Common myeloid progenitor, CD34-positive (primary cell): Measurements from ENCODE around the gene TMCC2.

Experiments used
- CTCF ChIA-PET: fragments of 350-600 bp; sonication (Branson Sonifier 250); formaldehyde crosslinking; loops from one replicate; lab custom pipeline; 2021; ENCODE audit warnings: antibody characterized with exemption; lab: Charles Lee
- POLR2A ChIA-PET: fragments of 350-600 bp; sonication (Branson Sonifier 250); formaldehyde crosslinking; loops from one replicate; lab custom pipeline; 2021; ENCODE audit warnings: antibody characterized with exemption; lab: Charles Lee
- DNase-seq, 3 donors: peaks; one replicate each; pipeline versions ENCODE4 v3.0.0 to v3.0.0-alpha.2; 2013
- H3K27ac ChIP-seq, 2 experiments: 1 replicate in 1 of 2; 2 replicates in 1 of 2; pipeline ENCODE4 v1.7.0; 2013; ENCODE audit warnings: inconsistent platforms in 2 of 2, low read length in 2 of 2, mild to moderate bottlenecking in 2 of 2, low read depth in 1 of 2, moderate library complexity in 1 of 2; ENCODE audit not compliant: severe bottlenecking in 2 of 2, insufficient read depth in 1 of 2, poor library complexity in 1 of 2
- H3K27me3 ChIP-seq, 5 experiments: replicated peaks in 2 of 5; 1 replicate in 3 of 5; 2 replicates in 2 of 5; pipeline versions ENCODE4 v1.6.1 to v1.7.0; 2013; ENCODE audit warnings: low read length in 4 of 5, mild to moderate bottlenecking in 2 of 5, moderate library complexity in 2 of 5, inconsistent platforms in 1 of 5; ENCODE audit not compliant: insufficient read depth in 5 of 5, control insufficient read depth in 4 of 5
- H3K36me3 ChIP-seq, 4 experiments: 1 replicate in 2 of 4; 2 replicates in 2 of 4; pipeline versions ENCODE4 v1.6.1 to v1.7.0; 2013; ENCODE audit warnings: low read length in 3 of 4, control low read depth in 1 of 4, mild to moderate bottlenecking in 1 of 4; ENCODE audit not compliant: control insufficient read depth in 4 of 4, insufficient read depth in 4 of 4
- H3K4me1 ChIP-seq, 4 experiments: 1 replicate in 3 of 4; 2 replicates in 1 of 4; pipeline versions ENCODE4 v1.6.1 to v1.7.1; 2013; ENCODE audit warnings: low read length in 3 of 4, mild to moderate bottlenecking in 3 of 4, control low read depth in 1 of 4, inconsistent platforms in 1 of 4, moderate library complexity in 1 of 4; ENCODE audit not compliant: control insufficient read depth in 4 of 4, insufficient read depth in 4 of 4; ENCODE audit errors: control extremely low read depth in 1 of 4
- H3K4me3 ChIP-seq, 7 experiments: 1 replicate in 4 of 7; 2 replicates in 3 of 7; pipeline versions ENCODE4 v1.5.1 to v1.7.0; 2013; ENCODE audit warnings: mild to moderate bottlenecking in 7 of 7, low read length in 6 of 7, moderate library complexity in 6 of 7, inconsistent platforms in 2 of 7, low read depth in 2 of 7, control low read depth in 1 of 7; ENCODE audit not compliant: insufficient read depth in 4 of 7, control insufficient read depth in 1 of 7; ENCODE audit errors: extremely low read depth in 1 of 7
- H3K9me3 ChIP-seq, 5 experiments: 1 replicate in 4 of 5; 2 replicates in 1 of 5; pipeline versions ENCODE4 v1.6.1 to v1.7.1; 2013; ENCODE audit warnings: low read length in 4 of 5, mild to moderate bottlenecking in 2 of 5, inconsistent platforms in 1 of 5, low read depth in 1 of 5, moderate library complexity in 1 of 5; ENCODE audit not compliant: control insufficient read depth in 4 of 5, insufficient read depth in 2 of 5; ENCODE audit errors: control extremely low read depth in 1 of 5
- WGBS: methylation state at CpG from one replicate; pipeline ENCODE4 v1.1.5; 2013; ENCODE audit not compliant: insufficient coverage; 5-methylcytosine and 5-hydroxymethylcytosine counted together

The TMCC2 gene

DNA sequence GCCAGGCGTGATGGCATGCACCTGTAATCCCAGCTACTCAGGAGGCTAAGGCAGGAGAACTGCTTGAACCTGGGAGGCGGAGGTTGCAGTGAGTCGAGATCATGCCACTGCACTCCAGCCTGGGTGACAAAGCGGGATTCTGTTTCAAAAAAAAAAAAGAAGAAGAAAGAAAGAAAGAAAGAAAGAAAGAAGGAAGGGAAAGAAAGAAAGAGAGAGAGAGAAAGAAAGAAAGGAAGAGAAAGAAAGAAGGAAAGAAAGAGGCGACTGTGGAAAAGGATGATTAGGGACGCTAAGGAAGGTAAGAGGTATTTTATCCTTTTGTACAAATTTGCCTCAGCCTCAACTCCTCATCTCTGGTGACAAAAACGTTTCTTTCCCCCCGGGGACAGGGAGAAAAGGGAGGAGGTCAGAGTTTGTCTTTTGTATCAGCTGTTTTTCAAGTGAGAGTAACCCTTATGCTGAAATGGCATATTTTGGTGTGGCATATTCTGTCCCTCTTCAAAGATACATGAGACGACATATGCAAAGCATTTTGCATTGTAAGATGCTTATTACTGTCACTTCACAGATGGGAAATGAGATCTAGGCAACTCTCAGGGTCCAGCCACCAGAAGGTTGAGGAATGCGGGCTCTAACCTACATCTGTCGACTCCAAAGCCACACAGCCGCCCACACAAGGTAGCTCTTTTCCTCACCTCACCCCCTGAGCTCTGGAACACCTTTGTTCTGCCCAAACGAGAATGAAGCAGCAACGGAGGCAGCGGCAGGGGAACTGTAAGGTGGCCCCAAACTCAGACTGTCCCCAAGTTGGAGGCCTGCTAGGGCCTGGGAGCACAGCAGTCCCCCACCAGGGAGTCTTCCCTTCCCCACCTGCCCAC is 55.8 kb downstream of the TMCC2 start:
- Histone ChIP-seq H3K4me1 (peaks cover 23 to 50% (median 47%) of the 10 kb centered on the region in 4 experiments), H3K27ac (no peak overlapping the region), H3K4me3 (no peak overlapping the region), H3K27me3 (peaks cover 0 to 16% (median 0%) of the 10 kb centered on the region in 5 experiments), H3K36me3 (no peaks in the 10 kb centered on the region), H3K9me3 (no peaks in the 10 kb centered on the region)
- POLR2A ChIA-PET, result no interaction called here
- CTCF ChIA-PET, result interaction anchor here (7.8 to 38.2 kb wide), 2 partner anchors 10 to 44 kb away, joined by 123 to 1168 read pairs; partner anchors contain the start of gene NUAK2
- 96% methylated on average over 9 of the region's 15 CpGs for WGBS
- no peak for DNase-seq

DNA sequence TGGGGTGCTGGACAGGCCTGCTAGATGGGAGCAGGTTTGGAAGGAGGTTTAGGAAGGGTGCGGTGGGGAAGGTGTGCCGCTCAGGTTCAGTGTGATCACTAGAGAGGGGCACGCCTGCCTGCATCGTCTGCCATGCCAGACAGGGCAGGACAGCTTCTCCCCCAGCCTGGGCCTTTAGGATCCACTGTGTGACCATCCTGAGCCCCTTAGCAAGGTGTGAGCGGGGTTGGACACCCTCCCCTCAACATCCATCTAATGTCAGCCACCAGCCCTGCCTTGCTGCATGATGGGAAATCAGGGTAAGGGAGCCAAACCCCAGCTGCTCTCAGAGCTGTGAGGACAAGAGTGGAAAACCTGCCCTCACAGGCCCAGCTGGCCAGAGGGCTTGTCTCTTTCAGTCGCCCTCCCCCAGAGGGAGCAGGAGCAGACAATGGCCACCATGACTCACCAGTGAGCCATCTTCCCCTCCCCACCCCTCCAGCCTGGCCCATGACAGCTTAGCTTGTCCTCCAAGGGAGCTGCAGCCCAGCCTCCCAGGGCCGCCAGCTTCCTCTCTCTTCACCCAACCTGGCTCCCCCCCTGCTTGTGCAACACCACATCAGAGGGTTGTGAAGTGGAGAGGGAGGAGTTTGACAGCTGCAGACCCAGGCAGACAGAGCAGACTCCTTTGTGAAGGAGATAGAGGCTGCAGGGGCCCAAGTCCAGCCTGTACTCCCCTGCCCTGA is 56.8 kb downstream of the TMCC2 start:
- DNase-seq, result peak; percentile 78 to 94 (median 94)
- WGBS, result 84% methylated on average over 6 of the region's 7 CpGs
- ChIA-PET CTCF (interaction anchor here (0.7 to 38.2 kb wide), 4 partner anchors 9 to 154 kb away, joined by 4 to 1168 read pairs (median 64); partner anchors contain the start of gene NUAK2), POLR2A (no interaction called here)
- Histone ChIP-seq H3K27ac (peak overlapping the region in 1 of 2 experiments; percentile 2), H3K4me1 (peaks cover 25 to 54% (median 52%) of the 10 kb centered on the region in 4 experiments), H3K9me3 (no peaks in the 10 kb centered on the region), H3K27me3 (peaks cover 0 to 14% (median 0%) of the 10 kb centered on the region in 5 experiments), H3K36me3 (no peaks in the 10 kb centered on the region), H3K4me3 (peak overlapping the region in 2 of 7 experiments; percentile 13 to 22)

- H3K27ac ChIP-seq, result peak overlapping the region in 1 of 2 experiments; percentile 5
- CTCF ChIA-PET, result interaction anchor here (0.9 to 38.2 kb wide), 3 partner anchors 8 to 42 kb away, joined by 4 to 1168 read pairs (median 123); partner anchors contain the start of gene NUAK2
- H3K9me3 ChIP-seq, result no peaks in the 10 kb centered on the region
- 13% methylated on average over 10 of the region's 12 CpGs for WGBS
- POLR2A ChIA-PET, result interaction anchor here (1.3 kb wide), 1 partner anchor 36 kb away, joined by 5 read pairs; the partner anchor contains the start of gene NUAK2
- H3K27me3 ChIP-seq, result peaks cover 0 to 7% (median 0%) of the 10 kb centered on the region in 5 experiments
- H3K4me1 ChIP-seq, result peaks cover 25 to 54% (median 52%) of the 10 kb centered on the region in 4 experiments
- peak; percentile 63 to 79 (median 75) for DNase-seq
- peak overlapping the region in 4 of 7 experiments; percentile 10 to 52 (median 36) for H3K4me3 ChIP-seq
- no peaks in the 10 kb centered on the region for H3K36me3 ChIP-seq
Observed at GRCh38 chr1:205285381-205286101, 57.8 kb downstream of the TMCC2 start.

- Histone ChIP-seq H3K4me1 (peaks cover 25 to 54% (median 52%) of the 10 kb centered on the region in 4 experiments), H3K27ac (peak overlapping the region in 1 of 2 experiments; percentile 5), H3K4me3 (peak overlapping the region in 1 of 7 experiments; percentile 51), H3K36me3 (no peaks in the 10 kb centered on the region), H3K27me3 (peaks cover 0 to 7% (median 0%) of the 10 kb centered on the region in 5 experiments), H3K9me3 (no peaks in the 10 kb centered on the region)
- WGBS, result 51% methylated on average over 9 of the region's 9 CpGs
- CTCF ChIA-PET, result interaction anchor here (1.2 to 38.2 kb wide), 3 partner anchors 13 to 41 kb away, joined by 3 to 1168 read pairs (median 123); partner anchors contain the start of gene NUAK2
- peak; percentile 69 to 93 (median 91) for DNase-seq
- POLR2A ChIA-PET, result interaction anchor here (1.3 kb wide), 1 partner anchor 35 kb away, joined by 5 read pairs; the partner anchor contains the start of gene NUAK2
Observed at GRCh38 chr1:205286335-205286950, 58.7 kb downstream of the TMCC2 start.

DNA sequence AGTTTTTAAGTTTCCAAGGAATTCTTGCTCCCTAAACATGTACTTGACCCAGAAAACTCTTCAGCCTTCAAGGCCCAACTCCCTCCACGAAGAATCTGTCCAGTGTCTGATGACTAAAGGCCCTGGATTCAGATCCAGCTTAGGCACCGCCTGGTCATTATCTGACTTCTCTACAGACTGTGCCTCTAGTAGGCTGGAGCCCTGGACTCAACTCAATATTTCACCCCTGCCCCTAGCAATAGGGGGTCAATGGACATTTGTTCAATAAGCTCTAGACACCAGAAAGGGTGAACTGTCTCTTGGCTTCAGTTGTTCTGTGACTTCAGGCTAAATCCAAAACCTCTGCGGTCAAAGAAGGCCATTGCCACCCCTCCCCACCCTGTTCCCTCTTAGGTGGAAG is 59.3 kb downstream of the TMCC2 start:
- H3K4me1 ChIP-seq, result peaks cover 25 to 54% (median 52%) of the 10 kb centered on the region in 4 experiments

More for the DNA sequence above, 59.3 kb downstream of the TMCC2 start:
- H3K4me3 ChIP-seq, result no peak overlapping the region
- ChIA-PET POLR2A (interaction anchor here (1.6 kb wide), 1 partner anchor 27 kb away, joined by 5 read pairs; no protein-coding TSS in a partner anchor), CTCF (interaction anchor here (1.1 to 38.2 kb wide), 5 partner anchors 11 to 109 kb away, joined by 3 to 1168 read pairs (median 5); partner anchors contain the start of gene NUAK2)
- no peaks in the 10 kb centered on the region for H3K36me3 ChIP-seq
- 94% methylated on average over 3 of the region's 3 CpGs for WGBS
- no peaks in the 10 kb centered on the region for H3K9me3 ChIP-seq
- H3K27me3 ChIP-seq, result peaks cover 0 to 9% (median 0%) of the 10 kb centered on the region in 5 experiments
- no peak for DNase-seq
- no peak overlapping the region for H3K27ac ChIP-seq
